GM18519 (cell line): ENCODE measurements around the gene FCN2.
"Not testable (repeated sequence)": the region's sequence is repeated elsewhere in the genome, so short reads cannot be mapped to it uniquely, and the experiment has no call there.

ENCODE experiments used
- ATAC-seq: cut with Tn5 transposase; IDR thresholded peaks from one replicate; pipeline ENCODE4 v1.9.1; 2021; ENCODE audit warnings: mild to moderate bottlenecking, moderate library complexity; ENCODE audit not compliant: unreplicated experiment, low FRiP score

FCN2 gene

DNA sequence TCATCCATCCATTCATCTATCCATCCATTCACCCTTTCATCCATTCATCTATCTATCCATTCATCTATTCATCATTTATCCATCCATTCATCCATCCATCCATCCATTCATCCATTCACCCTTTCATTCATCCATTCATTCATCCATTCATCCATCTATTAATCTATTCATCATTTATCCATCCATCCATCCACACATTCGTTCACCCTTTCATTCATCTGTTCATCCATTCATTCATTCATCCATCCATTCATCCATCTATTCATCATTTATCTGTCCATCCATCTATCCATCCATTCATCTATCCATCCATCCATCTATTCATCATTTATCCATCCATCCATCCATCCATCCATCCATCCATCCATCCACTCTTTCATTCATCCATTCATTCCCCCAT lies 33.9 kb upstream of the FCN2 start:
- ATAC-seq = no peak

DNA sequence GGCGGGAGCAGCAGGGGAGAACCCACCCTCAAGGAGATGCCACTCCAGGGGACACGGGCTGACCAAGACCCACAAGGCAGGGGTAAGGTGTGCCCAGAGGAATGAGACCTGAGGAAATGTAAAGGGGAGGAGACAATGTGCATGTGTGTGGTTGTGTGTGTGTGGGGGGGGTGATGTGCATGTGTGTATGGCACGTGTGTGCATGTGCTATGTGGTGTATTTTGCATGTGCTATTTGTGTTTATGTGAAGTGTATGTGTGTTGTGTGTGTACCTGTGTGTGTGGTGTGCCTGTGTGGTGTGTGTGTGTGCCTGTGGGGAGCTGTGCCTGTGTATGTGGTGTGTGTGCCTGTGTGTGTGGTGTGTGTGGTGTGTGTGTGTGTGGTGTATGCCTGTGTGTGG lies 33.5 kb upstream of the FCN2 start:
- ATAC-seq = no peak

DNA sequence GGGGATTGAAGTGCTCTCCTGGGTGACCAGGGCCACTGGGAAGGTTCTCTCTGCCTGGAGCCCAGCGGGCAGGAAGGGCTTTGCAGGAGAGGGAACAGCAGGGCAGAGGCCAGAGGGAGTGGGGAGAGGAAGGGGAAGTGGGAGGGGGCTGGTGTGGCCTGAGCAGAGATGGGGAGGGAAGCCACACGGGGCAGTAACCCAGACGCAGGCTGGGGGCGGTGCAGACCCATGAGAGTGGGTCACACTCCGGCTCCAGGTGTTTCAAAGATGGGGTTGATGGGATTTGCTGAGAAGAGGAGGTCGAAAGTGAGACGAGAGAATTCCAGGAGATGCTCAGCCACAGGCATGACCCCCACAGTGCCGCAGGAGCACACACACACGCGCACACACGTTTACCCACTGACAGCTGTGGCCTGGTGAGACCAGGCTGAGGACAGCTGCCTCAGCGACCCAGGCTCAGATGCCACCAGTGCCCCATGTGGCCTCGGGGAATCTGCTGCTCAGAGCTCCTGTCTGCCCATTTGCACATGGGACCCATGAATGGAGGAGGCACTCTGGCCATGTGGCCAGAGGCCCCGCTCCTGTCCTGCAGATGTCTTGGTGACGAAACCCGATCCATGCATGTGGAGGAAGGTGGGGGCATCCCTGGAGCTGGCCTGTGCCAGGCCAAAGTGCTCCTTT lies 32.7 kb upstream of the FCN2 start:
- no peak for ATAC-seq

DNA sequence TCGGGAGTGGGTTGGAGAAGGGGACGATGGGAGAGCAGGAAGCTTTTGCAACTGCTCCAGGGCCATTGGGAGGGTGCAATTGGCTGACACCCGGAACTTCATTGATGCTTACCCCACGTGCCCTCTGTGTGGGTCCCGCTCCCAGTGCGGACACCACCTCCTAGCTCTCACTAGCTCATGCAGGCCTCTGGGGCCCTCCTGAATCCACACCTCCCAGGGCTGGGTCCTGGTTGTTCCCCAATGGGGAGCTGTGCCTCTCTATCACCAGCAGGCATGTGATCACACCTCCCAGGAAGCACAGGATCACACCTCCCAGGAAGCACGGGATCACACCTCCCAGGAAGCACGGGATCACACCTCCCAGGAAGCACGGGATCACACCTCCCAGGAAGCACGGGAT lies 32.1 kb upstream of the FCN2 start:
- ATAC-seq = no peak

DNA sequence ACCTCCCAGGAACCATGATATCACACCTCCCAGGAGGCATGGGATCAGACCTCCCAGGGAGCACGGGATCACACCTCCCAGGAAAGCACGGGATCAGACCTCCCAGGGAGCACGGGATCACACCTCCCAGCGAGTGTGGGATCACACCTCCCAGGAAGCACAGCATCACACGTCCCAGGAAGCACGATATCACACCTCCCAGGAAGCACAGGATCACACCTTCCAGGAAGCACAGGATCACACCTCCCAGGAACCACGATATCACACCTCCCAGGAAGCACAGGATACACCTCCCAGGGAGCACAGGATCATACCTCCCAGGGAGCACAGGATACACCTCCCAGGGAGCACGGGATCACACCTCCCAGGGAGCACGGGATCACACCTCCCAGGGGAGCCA lies 30.0 kb upstream of the FCN2 start:
- no peak for ATAC-seq

DNA sequence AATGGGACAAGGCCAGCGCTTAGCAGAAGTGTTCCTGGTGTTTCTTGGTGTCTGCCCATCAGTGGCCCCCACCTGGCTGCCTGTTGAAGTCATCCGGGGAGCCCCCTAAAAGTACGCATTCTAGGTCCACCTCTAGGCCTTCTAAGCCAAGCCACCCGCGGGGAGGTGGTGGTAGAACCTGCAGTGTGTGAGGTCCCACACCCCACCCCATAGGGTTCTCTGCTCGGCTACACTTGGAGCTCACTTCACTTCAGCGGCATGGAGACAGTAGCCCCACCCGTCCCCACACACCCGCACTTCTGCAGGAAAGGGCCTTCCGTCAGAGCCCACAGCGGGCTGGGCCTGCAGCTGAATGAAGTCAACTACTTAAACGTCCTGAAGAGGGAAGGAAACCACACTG lies 29.6 kb upstream of the FCN2 start:
- no peak for ATAC-seq

DNA sequence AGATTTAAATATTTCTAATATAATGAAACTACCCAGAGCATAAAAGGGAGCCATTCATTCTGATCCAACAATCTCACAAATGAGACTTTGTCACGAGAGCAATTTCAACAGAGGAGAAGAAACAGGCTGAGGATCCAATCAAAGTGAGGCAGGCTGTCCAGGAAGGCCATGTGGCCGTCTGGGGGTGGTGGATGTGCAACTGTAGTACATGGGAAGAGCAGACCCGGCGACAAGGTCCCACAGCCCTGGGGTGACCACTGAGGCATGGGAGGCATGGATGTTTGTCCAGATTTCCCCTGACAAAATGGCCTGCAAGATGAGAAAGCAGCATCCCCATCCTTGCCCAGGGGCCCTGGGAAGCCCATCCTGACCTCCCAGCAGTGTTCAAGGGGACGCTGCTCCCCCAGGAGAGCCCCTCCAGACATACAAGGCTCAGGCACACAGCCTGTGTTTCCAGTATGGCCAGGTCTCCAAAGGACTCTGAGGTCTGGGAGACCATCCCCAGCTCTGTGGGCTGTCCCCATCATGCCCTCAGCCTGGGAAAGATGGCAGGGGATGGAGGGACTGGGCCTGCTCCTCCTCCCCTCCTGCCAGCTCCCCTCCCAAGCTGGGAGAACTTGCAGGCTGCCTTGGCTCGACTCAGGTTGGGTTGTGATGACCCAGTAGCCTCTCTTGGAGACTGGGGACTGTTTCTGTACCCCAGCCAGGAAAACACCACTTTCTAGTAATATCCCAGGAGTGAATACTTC lies 27.5 kb upstream of the FCN2 start:
- no peak for ATAC-seq

DNA sequence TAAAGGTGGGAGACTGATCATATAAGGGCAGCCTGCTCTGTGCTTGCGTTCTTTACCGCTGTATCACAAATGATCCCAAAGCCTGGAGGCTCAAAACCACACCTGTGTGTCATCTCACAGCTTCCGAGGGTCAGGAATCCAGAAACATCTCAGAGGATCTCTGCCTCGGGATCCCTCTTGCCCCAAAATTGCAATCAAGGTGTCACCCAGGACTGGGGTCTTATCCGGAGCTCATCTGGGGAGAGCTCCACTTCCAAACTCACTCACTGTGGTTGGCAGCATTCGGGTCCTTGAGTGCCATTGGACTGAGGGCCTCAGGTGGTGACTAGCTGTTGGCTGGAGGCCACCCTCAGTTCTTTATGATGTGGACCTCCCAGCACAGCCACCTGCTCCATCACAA lies 26.7 kb upstream of the FCN2 start:
- ATAC-seq = no peak

DNA sequence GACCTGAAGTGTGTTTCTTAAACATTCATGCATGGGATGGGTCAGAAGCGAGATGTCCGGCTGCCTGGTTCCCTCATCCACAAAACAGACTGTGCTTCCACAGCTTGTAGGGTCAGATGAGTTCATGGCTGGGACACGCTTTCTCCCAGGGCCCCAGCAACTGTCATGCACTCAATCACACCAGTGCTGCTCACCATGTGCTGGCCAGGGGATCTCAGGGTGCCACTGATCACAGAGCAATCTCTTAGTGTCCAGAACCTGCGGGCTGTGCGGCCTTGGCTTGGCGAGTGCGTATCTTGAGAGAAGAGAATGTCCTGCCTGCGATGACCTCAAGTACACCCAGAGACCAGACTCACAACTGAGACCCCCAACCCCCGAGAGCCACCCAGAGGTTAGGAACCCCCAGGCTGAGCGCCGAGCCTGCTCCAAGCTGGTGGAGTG lies 26.0 kb upstream of the FCN2 start:
- no peak for ATAC-seq

DNA sequence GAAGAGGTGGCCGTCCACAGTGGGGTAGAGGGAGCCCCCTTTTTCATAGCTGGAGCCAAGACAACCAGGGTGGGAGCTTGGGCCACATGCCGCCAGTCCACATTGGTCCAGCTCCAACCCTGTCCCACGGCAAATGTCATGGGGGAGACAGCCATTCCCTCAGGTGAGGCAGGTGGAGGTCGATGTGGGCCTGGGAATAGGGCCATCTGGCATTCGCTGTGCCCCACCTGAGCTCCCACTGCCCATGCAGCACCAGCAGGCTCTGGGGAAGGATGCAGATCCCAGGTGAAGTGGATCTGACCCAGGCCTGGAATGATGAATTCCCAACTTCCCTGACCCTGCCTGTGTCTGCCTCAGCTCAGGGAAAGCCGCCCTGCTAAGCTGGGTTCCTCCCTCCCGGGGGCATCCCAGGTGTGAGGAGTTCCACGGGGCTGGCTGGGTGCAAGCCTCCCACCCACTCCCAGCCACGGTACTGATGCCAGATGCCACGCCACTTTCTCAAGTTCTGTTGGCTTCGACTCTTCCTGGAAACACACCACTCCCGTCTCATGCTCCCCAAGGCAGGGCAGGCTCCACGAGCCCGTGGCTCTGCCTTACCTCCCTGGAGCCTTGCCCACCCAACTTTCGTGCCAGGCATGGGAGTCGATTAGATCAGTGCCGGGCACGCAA lies 25.2 kb upstream of the FCN2 start:
- no peak for ATAC-seq

DNA sequence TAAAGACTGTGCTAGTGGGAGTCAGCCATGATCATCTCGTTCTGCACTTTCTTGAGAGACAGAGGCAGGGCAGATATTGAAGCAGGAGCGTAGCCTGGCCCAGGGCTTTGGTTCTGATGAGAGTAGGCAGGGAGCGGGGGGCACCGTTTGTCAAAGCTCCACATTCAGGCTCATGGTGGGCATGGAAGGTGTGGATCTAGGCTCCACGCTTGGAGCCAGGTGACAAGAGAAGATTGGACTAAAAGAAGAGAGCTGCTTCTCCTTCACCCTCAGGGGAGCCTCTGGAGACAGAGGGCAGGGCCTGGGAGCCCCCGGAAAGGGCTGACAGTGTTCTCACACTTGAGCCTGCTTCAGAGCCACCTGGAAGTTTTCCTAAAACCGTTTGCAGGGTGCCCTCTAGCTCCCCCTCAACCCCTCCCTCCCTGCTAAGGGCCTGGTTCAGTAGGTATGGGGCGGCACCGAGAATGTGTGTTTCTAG lies 24.7 kb upstream of the FCN2 start:
- no peak for ATAC-seq

DNA sequence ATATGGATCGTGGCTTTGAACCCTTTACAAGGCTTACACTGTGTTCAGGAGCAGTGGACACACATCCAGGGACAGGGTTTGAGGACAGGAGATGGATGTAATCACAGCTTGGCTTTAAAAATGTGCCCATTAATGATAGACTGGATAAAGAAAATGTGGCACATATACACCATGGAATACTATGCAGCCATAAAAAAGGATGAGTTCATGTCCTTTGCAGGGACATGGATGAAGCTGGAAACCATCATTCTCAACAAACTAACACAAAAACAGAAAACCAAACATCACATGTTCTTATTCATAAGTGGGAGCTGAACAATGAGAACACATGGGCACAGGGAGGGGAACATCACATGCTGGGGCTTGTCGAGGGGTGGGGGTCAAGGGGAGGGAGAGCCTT lies 23.2 kb upstream of the FCN2 start:
- not testable (repeated sequence) for ATAC-seq

DNA sequence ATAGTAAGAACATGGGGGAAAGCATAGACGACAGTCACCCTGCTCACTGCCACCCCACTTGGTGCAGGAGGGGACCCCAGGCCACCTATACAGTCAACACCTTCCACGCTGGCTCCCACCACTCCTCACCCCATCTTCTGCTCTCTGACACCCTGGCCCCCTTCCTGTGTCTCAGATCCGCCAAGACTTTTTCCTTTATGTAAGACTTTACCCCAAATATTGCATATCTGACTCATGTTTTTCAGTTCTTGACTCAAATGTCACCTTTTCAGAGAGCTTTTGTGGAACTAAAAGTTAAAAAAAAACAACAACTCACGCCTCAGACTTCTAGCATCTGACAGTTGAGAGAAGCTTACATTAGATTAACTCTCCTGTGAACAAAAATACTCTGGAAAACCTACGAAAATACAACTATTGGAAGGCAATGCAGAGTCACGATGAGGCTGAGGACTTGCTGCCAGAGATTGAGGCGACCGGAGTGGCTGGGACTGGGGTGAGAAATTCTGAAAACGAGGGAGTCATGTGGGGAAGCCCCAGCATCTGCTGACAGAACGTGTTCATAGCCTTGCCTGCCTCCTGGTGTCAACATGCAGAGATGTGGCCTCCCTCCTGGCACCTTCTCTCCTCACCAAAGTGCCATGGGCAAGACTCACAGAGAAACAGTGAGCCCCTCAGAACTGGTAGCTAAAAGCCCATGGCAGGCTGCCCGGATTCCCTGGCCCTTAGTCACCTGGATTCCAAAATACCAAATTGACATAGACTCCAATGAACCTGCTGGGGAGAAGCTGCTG lies 22.4 kb upstream of the FCN2 start:
- ATAC-seq = no peak

DNA sequence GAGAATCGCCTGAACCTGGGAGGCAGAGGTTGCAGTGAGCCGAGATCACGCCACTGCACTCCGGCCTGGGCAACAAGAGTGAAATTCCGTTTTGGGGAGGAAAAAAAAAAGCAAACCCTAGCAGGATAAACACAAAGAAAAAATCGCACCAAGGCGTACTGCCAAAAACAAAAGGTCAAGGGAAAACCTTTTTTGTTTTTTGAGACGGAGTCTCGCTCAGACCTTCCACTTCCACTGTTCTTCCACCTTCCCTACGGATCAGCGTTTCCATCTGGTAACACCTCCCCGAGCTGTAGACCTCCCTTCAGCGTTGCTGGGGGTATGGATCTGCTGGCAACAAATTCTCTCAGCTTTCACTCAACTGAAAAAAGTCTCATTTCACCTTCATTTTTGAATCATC lies 20.1 kb upstream of the FCN2 start:
- ATAC-seq = no peak

DNA sequence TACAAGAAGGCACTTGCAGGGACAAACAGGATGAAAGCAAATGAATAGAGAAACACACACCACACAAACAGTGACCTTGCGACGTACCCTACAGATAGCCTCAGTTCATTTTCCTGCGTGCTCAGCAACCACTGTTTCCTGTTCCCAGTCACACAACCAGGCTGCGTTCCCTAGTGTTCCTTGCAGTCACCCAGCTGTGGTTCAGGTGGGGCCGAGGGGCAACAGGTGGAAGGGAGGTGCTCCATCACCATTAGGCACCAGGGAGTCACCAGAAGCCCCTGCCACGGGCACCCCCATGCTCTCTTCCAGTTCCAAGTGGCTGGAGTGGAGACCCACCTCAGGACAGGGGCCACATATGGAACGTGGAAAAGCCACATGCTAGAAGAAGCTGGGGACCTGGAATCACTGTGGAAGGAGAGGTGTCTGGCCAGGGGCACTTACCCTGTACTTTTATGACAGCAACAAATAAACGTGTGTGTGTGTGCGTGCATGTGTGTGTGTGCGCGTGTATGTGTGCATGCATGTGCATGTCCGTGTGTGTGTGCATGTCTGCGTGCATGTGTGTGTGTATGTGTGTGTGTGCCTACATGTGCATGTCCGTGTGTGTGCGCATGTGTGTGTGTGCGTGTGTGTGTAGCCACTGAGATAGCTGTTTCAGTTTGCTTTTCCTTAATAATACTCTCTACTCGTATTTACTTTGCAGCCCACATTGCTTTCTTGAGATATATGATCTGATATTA lies 18.8 kb upstream of the FCN2 start:
- no peak for ATAC-seq

DNA sequence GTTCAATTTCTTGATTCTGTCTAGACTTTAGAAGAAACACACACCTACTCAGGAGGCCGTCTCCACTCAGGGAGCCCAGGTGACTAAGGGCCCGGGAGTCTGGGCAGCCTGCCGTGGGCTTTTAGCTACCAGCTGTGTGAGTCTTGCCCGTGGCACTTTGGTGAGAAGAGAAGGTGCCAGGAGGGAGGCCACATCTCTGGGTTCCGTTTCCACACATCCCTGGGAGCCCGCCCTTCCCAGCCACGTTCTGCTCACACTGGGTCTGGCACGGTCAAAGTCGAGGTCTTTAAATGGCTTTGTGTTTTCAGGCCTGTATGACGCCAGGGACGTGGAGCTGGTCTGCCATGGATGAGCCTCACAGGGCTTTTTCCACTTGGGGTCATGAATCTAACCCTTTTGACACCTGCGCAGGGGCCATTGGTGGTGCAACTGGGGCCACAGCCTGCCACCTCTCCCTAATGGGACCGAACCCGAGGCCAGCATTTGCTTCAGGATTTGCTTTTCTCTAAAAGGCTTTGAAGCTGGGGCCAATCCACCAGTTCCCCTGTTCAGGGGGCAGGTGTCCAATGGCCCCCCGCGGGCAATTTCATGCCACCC lies 17.2 kb upstream of the FCN2 start:
- ATAC-seq = no peak

DNA sequence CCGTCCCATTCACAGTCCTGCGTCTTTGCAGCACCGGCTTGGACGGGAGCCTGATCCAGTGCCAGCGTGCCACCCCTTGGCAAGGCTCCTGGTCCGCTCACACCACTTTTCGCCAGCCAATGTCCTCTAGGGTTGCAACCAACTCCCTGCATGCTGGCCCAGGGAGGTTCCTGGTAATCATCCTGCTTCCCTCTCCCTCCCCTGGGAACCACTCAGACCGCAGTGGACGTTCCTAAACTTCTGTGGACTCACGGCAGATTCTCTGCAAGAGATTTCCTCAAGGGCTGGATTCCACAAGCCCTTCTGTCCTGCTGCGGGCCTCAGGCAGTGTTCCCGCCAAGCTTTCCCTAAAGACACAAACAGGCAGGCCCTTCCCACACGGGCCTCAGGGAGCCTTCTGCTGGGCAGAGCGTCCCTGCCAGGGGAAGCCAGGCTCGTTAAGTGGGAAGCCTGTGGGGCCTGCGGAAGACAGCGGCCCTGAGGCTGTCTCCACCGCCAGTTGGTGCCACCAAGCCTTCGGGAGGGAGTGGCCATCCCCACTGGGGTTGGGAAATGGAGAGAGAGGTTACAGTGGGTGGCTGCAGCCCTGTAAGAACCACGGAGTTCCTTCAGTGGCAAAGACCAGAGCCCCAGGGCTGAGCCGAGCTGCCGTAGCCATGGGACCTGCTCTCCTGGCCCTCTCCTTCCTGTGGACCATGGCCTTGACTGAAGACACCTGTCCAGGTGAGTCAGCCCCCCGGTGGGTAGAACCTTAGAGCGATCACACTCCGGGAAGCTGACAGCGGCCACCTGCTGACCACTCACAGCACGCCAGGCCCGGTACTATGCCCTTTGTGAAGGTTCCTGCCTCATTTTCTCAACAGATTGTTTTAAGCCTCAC lies 16.4 kb upstream of the FCN2 start:
- ATAC-seq = no peak

DNA sequence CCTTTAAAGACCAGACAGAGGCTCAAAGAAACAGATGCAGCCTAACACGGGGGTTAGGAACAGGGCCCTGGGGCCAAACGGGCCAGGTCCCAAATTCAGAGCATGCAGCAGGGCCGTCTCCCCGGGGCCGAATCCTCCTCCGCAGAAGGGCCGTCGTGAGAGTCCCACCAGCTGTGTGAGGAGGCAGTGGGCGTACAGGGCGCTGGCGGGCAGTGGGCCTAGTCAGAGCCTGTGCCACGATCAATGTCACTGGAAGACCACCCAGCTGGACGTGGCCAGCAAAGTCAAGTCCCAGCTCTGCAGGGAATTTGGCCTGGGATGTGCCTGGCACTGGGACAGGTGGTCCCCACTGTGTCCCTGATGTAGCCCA lies 15.8 kb upstream of the FCN2 start:
- no peak for ATAC-seq
